Fibroblast of lung (primary cell): Measurements from ENCODE around the gene TF.

Experiments
- EZH2 ChIP-seq: IDR thresholded peaks from 2 replicates; pipeline ENCODE4 v1.5.1; 2012; ENCODE audit warnings: low read length, control low read depth, mild to moderate bottlenecking; ENCODE audit errors: missing control alignments
- TF ChIP-seq, protein P1 (sequence below), 2 donors: IDR thresholded peaks in 1 of 2; conservative IDR thresholded peaks in 1 of 2; 1 replicate in 1 of 2; 2 replicates in 1 of 2; pipeline ENCODE4 v1.5.1; 2011 to 2012; ENCODE audit warnings: low read length in 2 of 2, control low read depth in 1 of 2, inconsistent platforms in 1 of 2, low read depth in 1 of 2, mild to moderate bottlenecking in 1 of 2

DNA sequence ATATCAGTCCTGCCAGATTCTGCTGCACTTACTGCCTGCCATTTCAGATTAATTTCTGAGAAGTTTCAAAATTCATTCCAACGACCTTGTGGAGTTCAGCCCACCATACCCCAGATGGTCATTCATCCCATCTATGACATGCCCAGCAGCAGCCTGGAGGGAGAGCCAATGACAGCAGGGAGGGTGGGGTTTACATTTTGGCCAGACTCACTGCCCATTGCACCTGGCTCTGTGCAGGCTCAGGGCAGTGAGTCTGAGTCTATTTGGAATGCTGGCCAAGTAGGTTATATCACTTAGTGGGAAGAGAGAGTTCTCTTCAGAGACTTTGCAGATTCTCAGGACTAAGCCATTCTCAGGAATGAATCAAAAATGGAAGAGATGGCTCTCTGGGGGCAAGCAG is 80.9 kb downstream of the TF start:
- no peak for TF ChIP-seq EZH2
- TF ChIP-seq, protein P1, sequence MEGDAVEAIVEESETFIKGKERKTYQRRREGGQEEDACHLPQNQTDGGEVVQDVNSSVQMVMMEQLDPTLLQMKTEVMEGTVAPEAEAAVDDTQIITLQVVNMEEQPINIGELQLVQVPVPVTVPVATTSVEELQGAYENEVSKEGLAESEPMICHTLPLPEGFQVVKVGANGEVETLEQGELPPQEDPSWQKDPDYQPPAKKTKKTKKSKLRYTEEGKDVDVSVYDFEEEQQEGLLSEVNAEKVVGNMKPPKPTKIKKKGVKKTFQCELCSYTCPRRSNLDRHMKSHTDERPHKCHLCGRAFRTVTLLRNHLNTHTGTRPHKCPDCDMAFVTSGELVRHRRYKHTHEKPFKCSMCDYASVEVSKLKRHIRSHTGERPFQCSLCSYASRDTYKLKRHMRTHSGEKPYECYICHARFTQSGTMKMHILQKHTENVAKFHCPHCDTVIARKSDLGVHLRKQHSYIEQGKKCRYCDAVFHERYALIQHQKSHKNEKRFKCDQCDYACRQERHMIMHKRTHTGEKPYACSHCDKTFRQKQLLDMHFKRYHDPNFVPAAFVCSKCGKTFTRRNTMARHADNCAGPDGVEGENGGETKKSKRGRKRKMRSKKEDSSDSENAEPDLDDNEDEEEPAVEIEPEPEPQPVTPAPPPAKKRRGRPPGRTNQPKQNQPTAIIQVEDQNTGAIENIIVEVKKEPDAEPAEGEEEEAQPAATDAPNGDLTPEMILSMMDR (conservative IDR thresholded peaks at IDR 0.05 in 1 of 2, IDR thresholded peaks at IDR 0.05 in 1 of 2; ENCODE audit: low read depth in 1 of 2, low read length in 2 of 2) = no peak
